DOHH2 (cell line): ENCODE measurements around the gene ALOX15B.

Experiments used
- H3F3A ChIP-seq: fragments of 200-600 bp; sonication (generic), shearing (Covaris generic); 2 replicates; pipeline ENCODE4 v1.6.0; 2016; ENCODE audit warnings: antibody characterized with exemption, mild to moderate bottlenecking; ENCODE audit not compliant: control insufficient read depth, insufficient read depth
- H3K27ac ChIP-seq: fragments of 200-600 bp; sonication (generic); 2 replicates; pipeline ENCODE4 v1.5.1; 2014; ENCODE audit warnings: low read depth, mild to moderate bottlenecking, low read length, moderate library complexity
- H3K27me3 ChIP-seq: fragments of 200-600 bp; sonication (generic); 2 replicates; pipeline ENCODE4 v1.6.1; 2014; ENCODE audit warnings: mild to moderate bottlenecking, low read length, mixed read lengths; ENCODE audit not compliant: control insufficient read depth
- H3K36me3 ChIP-seq: fragments of 200-600 bp; sonication (generic); 2 replicates; pipeline ENCODE4 v1.6.1; 2014; ENCODE audit warnings: mild to moderate bottlenecking, low read length, moderate library complexity, mixed read lengths; ENCODE audit not compliant: control insufficient read depth
- H3K4me1 ChIP-seq: fragments of 200-600 bp; sonication (generic); 2 replicates; pipeline ENCODE4 v1.6.1; 2014; ENCODE audit warnings: mild to moderate bottlenecking, low read length, mixed read lengths; ENCODE audit not compliant: control insufficient read depth
- H3K4me2 ChIP-seq: fragments of 200-600 bp; sonication (generic); 2 replicates; pipeline ENCODE4 v1.6.0; 2014; ENCODE audit warnings: mild to moderate bottlenecking, low read length, moderate library complexity
- H3K4me3 ChIP-seq: fragments of 200-600 bp; sonication (generic); 2 replicates; pipeline ENCODE4 v1.5.1; 2014; ENCODE audit warnings: mild to moderate bottlenecking, low read length, mixed read lengths
- H3K79me2 ChIP-seq: fragments of 200-600 bp; sonication (generic); 2 replicates; pipeline ENCODE4 v1.6.1; 2014; ENCODE audit warnings: mild to moderate bottlenecking, low read length, mixed read lengths; ENCODE audit not compliant: control insufficient read depth
- H3K9me2 ChIP-seq: fragments of 200-600 bp; sonication (generic); replicated peaks from 2 replicates; pipeline ENCODE4 v1.6.1; 2014; ENCODE audit warnings: mild to moderate bottlenecking, low read length, mixed read lengths; ENCODE audit not compliant: control insufficient read depth
- H3K9me3 ChIP-seq: fragments of 200-600 bp; sonication (generic); 2 replicates; pipeline ENCODE4 v1.6.1; 2014; ENCODE audit warnings: antibody characterized with exemption, low read length, mixed read lengths; ENCODE audit not compliant: control insufficient read depth, insufficient read depth
- H4K20me1 ChIP-seq: fragments of 200-600 bp; sonication (generic); 2 replicates; pipeline ENCODE4 v1.6.0; 2014; ENCODE audit warnings: low read depth, mild to moderate bottlenecking, antibody characterized with exemption, low read length, moderate library complexity; ENCODE audit not compliant: control insufficient read depth, insufficient read depth
- EZH2phosphoT487 ChIP-seq: fragments of 200-600 bp; sonication (generic); IDR thresholded peaks from 2 replicates; pipeline ENCODE4 v1.6.1; 2017; ENCODE audit warnings: borderline replicate concordance, mild to moderate bottlenecking, antibody characterized with exemption, low read length, moderate library complexity, mixed read lengths
- TF ChIP-seq, protein P1 (sequence below): fragments of 200-600 bp; sonication (generic); IDR thresholded peaks from one replicate; pipeline ENCODE4 v1.5.1; 2014; ENCODE audit warnings: antibody characterized with exemption, mild to moderate bottlenecking, low read depth, low read length; ENCODE audit not compliant: poor library complexity, severe bottlenecking

ALOX15B gene

DNA sequence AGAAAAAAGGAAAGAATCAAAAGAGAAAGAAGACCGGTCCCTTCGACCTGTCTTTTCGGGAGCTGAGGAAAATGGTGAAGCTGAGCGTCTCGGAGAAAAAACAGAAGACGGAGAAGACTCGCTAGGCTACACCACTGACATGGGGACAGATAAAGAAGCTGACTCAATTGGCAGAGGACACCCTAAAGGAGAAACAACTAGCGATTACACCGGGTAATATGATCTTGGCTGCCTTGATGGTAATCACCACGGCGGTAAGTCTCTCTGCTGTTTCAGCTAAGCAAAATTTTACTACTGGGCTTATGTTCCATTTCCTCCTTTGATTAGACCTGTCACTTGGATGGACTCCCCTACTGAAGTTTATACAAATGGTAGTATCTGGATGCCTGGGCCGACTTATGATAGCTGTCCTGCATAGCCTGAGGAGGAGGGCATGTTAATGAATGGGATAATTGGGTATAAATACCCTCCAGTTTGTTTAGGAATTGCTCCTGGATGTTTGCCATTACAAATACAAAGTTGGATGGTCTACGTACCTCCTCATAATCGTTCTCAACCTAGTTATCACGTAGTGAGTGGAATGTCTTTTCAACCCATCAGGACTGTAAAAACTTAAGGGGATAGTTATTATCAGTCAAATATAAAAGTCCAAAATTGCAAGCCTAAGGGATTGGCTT is 24.1 kb downstream of the ALOX15B start:
- Histone ChIP-seq H3K4me2 (no peak overlapping the region), H3K9me3 (no peaks in the 10 kb centered on the region), H3K27me3 (peaks cover 67% of the 10 kb centered on the region), H3K36me3 (no peaks in the 10 kb centered on the region), H3K4me1 (peaks cover 19% of the 10 kb centered on the region), H3K4me3 (no peak overlapping the region), H3K27ac (no peak overlapping the region), H3K9me2 (no peaks in the 10 kb centered on the region), H3F3A (no peaks in the 10 kb centered on the region), H4K20me1 (no peaks in the 10 kb centered on the region), H3K79me2 (no peaks in the 10 kb centered on the region)
- TF ChIP-seq, protein P1, sequence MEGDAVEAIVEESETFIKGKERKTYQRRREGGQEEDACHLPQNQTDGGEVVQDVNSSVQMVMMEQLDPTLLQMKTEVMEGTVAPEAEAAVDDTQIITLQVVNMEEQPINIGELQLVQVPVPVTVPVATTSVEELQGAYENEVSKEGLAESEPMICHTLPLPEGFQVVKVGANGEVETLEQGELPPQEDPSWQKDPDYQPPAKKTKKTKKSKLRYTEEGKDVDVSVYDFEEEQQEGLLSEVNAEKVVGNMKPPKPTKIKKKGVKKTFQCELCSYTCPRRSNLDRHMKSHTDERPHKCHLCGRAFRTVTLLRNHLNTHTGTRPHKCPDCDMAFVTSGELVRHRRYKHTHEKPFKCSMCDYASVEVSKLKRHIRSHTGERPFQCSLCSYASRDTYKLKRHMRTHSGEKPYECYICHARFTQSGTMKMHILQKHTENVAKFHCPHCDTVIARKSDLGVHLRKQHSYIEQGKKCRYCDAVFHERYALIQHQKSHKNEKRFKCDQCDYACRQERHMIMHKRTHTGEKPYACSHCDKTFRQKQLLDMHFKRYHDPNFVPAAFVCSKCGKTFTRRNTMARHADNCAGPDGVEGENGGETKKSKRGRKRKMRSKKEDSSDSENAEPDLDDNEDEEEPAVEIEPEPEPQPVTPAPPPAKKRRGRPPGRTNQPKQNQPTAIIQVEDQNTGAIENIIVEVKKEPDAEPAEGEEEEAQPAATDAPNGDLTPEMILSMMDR, result no peak
- no peak for TF ChIP-seq EZH2phosphoT487

DNA sequence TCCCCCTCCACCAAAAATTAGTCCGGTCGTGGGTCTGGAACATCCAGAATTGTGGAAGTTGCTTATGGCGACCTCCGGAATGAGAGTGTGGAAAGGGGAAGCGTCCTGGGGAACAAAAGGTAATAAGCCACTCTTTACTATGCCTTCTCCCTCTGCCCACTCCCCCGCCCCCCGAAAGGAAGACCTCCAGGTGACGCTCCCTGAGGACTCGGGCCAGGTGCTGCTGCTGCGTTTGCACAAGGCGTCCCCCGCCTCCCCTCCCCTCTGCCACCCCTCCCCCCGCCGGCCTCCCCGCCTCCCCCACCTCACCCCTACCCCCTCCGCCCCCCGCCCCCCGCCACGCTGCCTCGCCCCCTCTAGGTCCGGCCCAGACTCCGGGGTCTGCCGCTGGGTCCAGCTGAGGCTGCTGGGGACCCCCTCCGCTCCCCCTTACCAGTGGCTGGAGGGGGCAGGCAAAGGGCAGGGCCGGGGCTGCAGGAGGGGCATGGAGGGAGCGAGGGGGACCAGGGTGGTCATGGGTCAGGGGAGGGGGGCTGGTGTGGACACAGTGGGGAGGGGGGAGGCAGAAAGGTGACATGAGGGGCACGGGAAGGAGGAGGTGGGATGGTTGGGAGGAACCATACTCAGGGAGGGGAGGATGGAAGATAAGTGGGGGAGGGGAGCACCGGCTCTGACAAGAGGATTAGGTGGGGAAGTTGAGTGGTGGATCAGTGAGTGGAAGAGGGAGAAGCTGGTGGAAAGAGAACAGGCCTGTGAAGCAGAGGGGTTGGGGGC is 25.1 kb downstream of the ALOX15B start:
- H4K20me1 ChIP-seq, result no peaks in the 10 kb centered on the region
- no peaks in the 10 kb centered on the region for H3K36me3 ChIP-seq
- no peaks in the 10 kb centered on the region for H3K9me2 ChIP-seq
- H3F3A ChIP-seq, result no peaks in the 10 kb centered on the region
- no peaks in the 10 kb centered on the region for H3K79me2 ChIP-seq
- no peak overlapping the region for H3K4me2 ChIP-seq
- peaks cover 14% of the 10 kb centered on the region for H3K4me1 ChIP-seq
- no peaks in the 10 kb centered on the region for H3K9me3 ChIP-seq
- no peak overlapping the region for H3K27ac ChIP-seq
- TF ChIP-seq EZH2phosphoT487, result no peak
- TF ChIP-seq, protein P1, result no peak
- no peak overlapping the region for H3K4me3 ChIP-seq
- H3K27me3 ChIP-seq, result peaks cover 64% of the 10 kb centered on the region

- Histone ChIP-seq H4K20me1 (no peaks in the 10 kb centered on the region), H3K79me2 (no peaks in the 10 kb centered on the region), H3K4me3 (no peak overlapping the region), H3K9me3 (no peaks in the 10 kb centered on the region), H3K4me1 (peaks cover 8% of the 10 kb centered on the region), H3K27me3 (peaks cover 58% of the 10 kb centered on the region), H3F3A (no peaks in the 10 kb centered on the region), H3K27ac (no peak overlapping the region), H3K9me2 (no peaks in the 10 kb centered on the region), H3K4me2 (no peak overlapping the region), H3K36me3 (no peaks in the 10 kb centered on the region)
- TF ChIP-seq EZH2phosphoT487, result no peak
- TF ChIP-seq, protein P1, result no peak
These were observed 25.7 kb downstream of the ALOX15B start for GRCh38 chr17:8064561-8065019.
